OCI-LY1 (cell line): ENCODE results near the gene CACNA2D3.

ENCODE experiments used
- H2AFZ ChIP-seq: fragments of 200-600 bp; sonication (generic), shearing (Covaris generic); 2 replicates; pipeline ENCODE4 v1.6.0; 2014; ENCODE audit warnings: antibody characterized with exemption, mild to moderate bottlenecking, low read length
- H3F3A ChIP-seq: fragments of 200-600 bp; sonication (generic), shearing (Covaris generic); 2 replicates; pipeline ENCODE4 v1.6.0; 2014; ENCODE audit warnings: mild to moderate bottlenecking, antibody characterized with exemption, low read length, moderate library complexity; ENCODE audit not compliant: insufficient read depth
- H3K27ac ChIP-seq: fragments of 200-600 bp; sonication (generic); 2 replicates; pipeline ENCODE4 v1.5.1; 2014; ENCODE audit warnings: low read length, mixed run types, mild to moderate bottlenecking, low read depth; ENCODE audit not compliant: poor library complexity, severe bottlenecking
- H3K27me3 ChIP-seq: fragments of 200-600 bp; sonication (generic); 2 replicates; pipeline ENCODE4 v1.6.0; 2014; ENCODE audit warnings: antibody characterized with exemption, mild to moderate bottlenecking, low read length, moderate library complexity; ENCODE audit not compliant: insufficient read depth
- H3K36me3 ChIP-seq: fragments of 200-600 bp; sonication (generic); 2 replicates; pipeline ENCODE4 v1.6.1; 2014; ENCODE audit warnings: mild to moderate bottlenecking, antibody characterized with exemption, low read length, moderate library complexity, mixed read lengths; ENCODE audit not compliant: insufficient read depth
- H3K4me1 ChIP-seq: fragments of 200-600 bp; sonication (generic); 2 replicates; pipeline ENCODE4 v1.5.1; 2014; ENCODE audit warnings: mild to moderate bottlenecking, low read length, moderate library complexity; ENCODE audit not compliant: insufficient read depth, severe bottlenecking
- H3K4me2 ChIP-seq: fragments of 200-600 bp; sonication (generic), shearing (Covaris generic); 2 replicates; pipeline ENCODE4 v1.6.1; 2014; ENCODE audit warnings: low read length
- H3K4me3 ChIP-seq: fragments of 200-600 bp; sonication (generic); 2 replicates; pipeline ENCODE4 v1.5.1; 2014; ENCODE audit warnings: low read length, low read depth, mild to moderate bottlenecking, mixed read lengths; ENCODE audit not compliant: poor library complexity, severe bottlenecking
- H3K79me2 ChIP-seq: fragments of 200-600 bp; shearing (Covaris generic); 2 replicates; pipeline ENCODE4 v1.6.1; 2016; ENCODE audit warnings: mixed run types, low read length, mixed read lengths; ENCODE audit not compliant: insufficient read depth
- H3K9ac ChIP-seq: fragments of 200-600 bp; sonication (generic), shearing (Covaris generic); 2 replicates; pipeline ENCODE4 v1.6.1; 2014; ENCODE audit warnings: mild to moderate bottlenecking, low read length, mixed read lengths
- H3K9me2 ChIP-seq: fragments of 200-600 bp; sonication (generic), shearing (Covaris generic); 2 replicates; pipeline ENCODE4 v1.6.1; 2014; ENCODE audit warnings: low read depth, mild to moderate bottlenecking, low read length, mixed read lengths
- H3K9me3 ChIP-seq: fragments of 200-600 bp; shearing (Covaris generic); 2 replicates; pipeline ENCODE4 v1.6.1; 2014; ENCODE audit warnings: low read length, mixed read lengths
- H4K20me1 ChIP-seq: fragments of 200-600 bp; sonication (generic), shearing (Covaris generic); 2 replicates; pipeline ENCODE4 v1.6.0; 2016; ENCODE audit warnings: mild to moderate bottlenecking, low read length; ENCODE audit not compliant: insufficient read depth
- CTCF ChIP-seq: fragments of 200-600 bp; sonication (generic), shearing (Covaris generic); IDR thresholded peaks from 2 replicates; pipeline ENCODE4 v1.5.1; 2017; ENCODE audit warnings: mild to moderate bottlenecking, antibody characterized with exemption, low read length, moderate library complexity, mixed read lengths
- EZH2 ChIP-seq: fragments of 200-600 bp; sonication (generic), shearing (Covaris generic); IDR thresholded peaks from 2 replicates; pipeline ENCODE4 v1.8.0; 2017; ENCODE audit warnings: borderline replicate concordance, mixed run types, mild to moderate bottlenecking, antibody characterized with exemption, low read length, moderate library complexity, mixed read lengths

CACNA2D3 gene

GRCh38 chr3:55074796-55075195 lies 952.4 kb downstream of the CACNA2D3 start:
- Histone ChIP-seq H3K9ac (no peak overlapping the region), H3K4me2 (no peak overlapping the region), H2AFZ (no peak overlapping the region), H3K27ac (no peak overlapping the region), H3K4me1 (no peaks in the 10 kb centered on the region), H3K4me3 (no peak overlapping the region), H3K27me3 (no peaks in the 10 kb centered on the region), H3F3A (no peaks in the 10 kb centered on the region), H3K36me3 (no peaks in the 10 kb centered on the region), H3K9me3 (no peaks in the 10 kb centered on the region), H4K20me1 (no peaks in the 10 kb centered on the region), H3K79me2 (no peaks in the 10 kb centered on the region), H3K9me2 (no peaks in the 10 kb centered on the region)
- TF ChIP-seq CTCF (no peak), EZH2 (no peak)

- no peak overlapping the region for H2AFZ ChIP-seq
- no peaks in the 10 kb centered on the region for H3K9me2 ChIP-seq
- H3F3A ChIP-seq, result no peaks in the 10 kb centered on the region
- no peak for TF ChIP-seq CTCF
- TF ChIP-seq EZH2, result no peak
- H3K79me2 ChIP-seq, result no peaks in the 10 kb centered on the region
- no peak overlapping the region for H3K9ac ChIP-seq
- H3K4me1 ChIP-seq, result no peaks in the 10 kb centered on the region
- H4K20me1 ChIP-seq, result no peaks in the 10 kb centered on the region
- H3K4me3 ChIP-seq, result no peak overlapping the region
- no peaks in the 10 kb centered on the region for H3K9me3 ChIP-seq
- no peak overlapping the region for H3K27ac ChIP-seq
- no peak overlapping the region for H3K4me2 ChIP-seq
- no peaks in the 10 kb centered on the region for H3K36me3 ChIP-seq
- no peaks in the 10 kb centered on the region for H3K27me3 ChIP-seq
Observed at GRCh38 chr3:55075846-55076245, 953.5 kb downstream of the CACNA2D3 start.

GRCh38 chr3:55077726-55078125 lies 955.4 kb downstream of the CACNA2D3 start:
- H3K4me2 ChIP-seq, result no peak overlapping the region
- no peaks in the 10 kb centered on the region for H3F3A ChIP-seq
- TF ChIP-seq CTCF (no peak), EZH2 (no peak)
- no peak overlapping the region for H3K9ac ChIP-seq
- H3K4me1 ChIP-seq, result no peaks in the 10 kb centered on the region
- H3K9me3 ChIP-seq, result no peaks in the 10 kb centered on the region
- no peaks in the 10 kb centered on the region for H4K20me1 ChIP-seq
- no peaks in the 10 kb centered on the region for H3K36me3 ChIP-seq
- no peak overlapping the region for H2AFZ ChIP-seq
- H3K27ac ChIP-seq, result no peak overlapping the region
- no peaks in the 10 kb centered on the region for H3K9me2 ChIP-seq
- no peak overlapping the region for H3K4me3 ChIP-seq
- H3K79me2 ChIP-seq, result no peaks in the 10 kb centered on the region
- H3K27me3 ChIP-seq, result no peaks in the 10 kb centered on the region
